SK-N-SH treated with all-trans-retinoic acid at 6 μM for 48 hours (cell line): ENCODE data around the gene PRR14L.
"Not testable (repeated sequence)": the region's sequence is repeated elsewhere in the genome, so short reads cannot be mapped to it uniquely, and the experiment has no call there.

Experiments
- ATAC-seq: fragments of 200-7000 bp; cut with Tn5 transposase; 3 replicates; pipeline ENCODE4 v1.9.1; 2020; ENCODE audit warnings: mild to moderate bottlenecking, moderate library complexity
- ARNTL ChIP-seq: fragments of 450-650 bp; formaldehyde crosslinking; IDR thresholded peaks from 2 replicates; pipeline ENCODE4 v1.5.0; 2020; ENCODE audit warnings: low read depth, mild to moderate bottlenecking, moderate library complexity, borderline replicate concordance
- BACH2 ChIP-seq: fragments of 250-450 bp; sonication (Bioruptor Pico); IDR thresholded peaks from 2 replicates; pipeline ENCODE4 v1.9.0; 2021; ENCODE audit warnings: mild to moderate bottlenecking, borderline replicate concordance
- CREB5 ChIP-seq: fragments of 250-450 bp; sonication (Bioruptor Pico); IDR thresholded peaks from 2 replicates; pipeline ENCODE4 v1.5.1; 2020; ENCODE audit warnings: low read depth, mild to moderate bottlenecking, moderate library complexity
- CSRNP3 ChIP-seq: fragments of 250-450 bp; sonication (Bioruptor Pico); IDR thresholded peaks from 2 replicates; pipeline ENCODE4 v1.5.1; 2021; ENCODE audit warnings: mild to moderate bottlenecking, moderate library complexity
- GLIS3 ChIP-seq: fragments of 250-450 bp; sonication (Bioruptor Pico); IDR thresholded peaks from 2 replicates; pipeline ENCODE4 v1.5.0; 2020; ENCODE audit warnings: mild to moderate bottlenecking, moderate library complexity
- OSR1 ChIP-seq: fragments of 250-450 bp; sonication (Bioruptor Pico); IDR thresholded peaks from 2 replicates; pipeline ENCODE4 v1.8.0; 2022; ENCODE audit warnings: moderate library complexity, mild to moderate bottlenecking, inconsistent platforms
- PATZ1 ChIP-seq: fragments of 250-450 bp; sonication (Bioruptor Pico); IDR thresholded peaks from 2 replicates; pipeline ENCODE4 v1.8.0; 2020; ENCODE audit warnings: mild to moderate bottlenecking, moderate library complexity, borderline replicate concordance
- POU6F1 ChIP-seq: fragments of 250-450 bp; sonication (Bioruptor Pico); IDR thresholded peaks from 2 replicates; pipeline ENCODE4 v1.8.0; 2021; ENCODE audit warnings: low read depth, mild to moderate bottlenecking, moderate library complexity, borderline replicate concordance
- PPARA ChIP-seq: fragments of 250-450 bp; sonication (Bioruptor Pico); IDR thresholded peaks from 2 replicates; pipeline ENCODE4 v1.5.0; 2020; ENCODE audit warnings: mild to moderate bottlenecking, borderline replicate concordance
- RARB ChIP-seq: fragments of 250-450 bp; sonication (Bioruptor Pico); IDR thresholded peaks from 2 replicates; pipeline ENCODE4 v1.8.0; 2021; ENCODE audit warnings: mild to moderate bottlenecking, moderate library complexity
- TCF4 ChIP-seq: fragments of 250-450 bp; sonication (Bioruptor Pico); IDR thresholded peaks from 2 replicates; pipeline ENCODE4 v1.8.0; 2021; ENCODE audit warnings: mild to moderate bottlenecking, moderate library complexity, borderline replicate concordance
- TOX ChIP-seq: fragments of 250-450 bp; sonication (Bioruptor Pico); IDR thresholded peaks from 2 replicates; pipeline ENCODE4 v1.8.0; 2021; ENCODE audit warnings: mild to moderate bottlenecking, moderate library complexity, borderline replicate concordance
- TSHZ2 ChIP-seq: fragments of 250-450 bp; sonication (Bioruptor Pico); IDR thresholded peaks from 2 replicates; pipeline ENCODE4 v1.5.0; 2020; ENCODE audit warnings: mild to moderate bottlenecking, moderate library complexity
- ZC3H10 ChIP-seq: fragments of 250-450 bp; sonication (Bioruptor Pico); IDR thresholded peaks from 2 replicates; pipeline ENCODE4 v1.5.1; 2021; ENCODE audit warnings: mild to moderate bottlenecking, moderate library complexity
- ZFP3 ChIP-seq: fragments of 250-450 bp; sonication (Bioruptor Pico); IDR thresholded peaks from 2 replicates; pipeline ENCODE4 v1.5.0; 2020; ENCODE audit warnings: mild to moderate bottlenecking, moderate library complexity
- ZFP30 ChIP-seq: fragments of 450-650 bp; formaldehyde crosslinking; IDR thresholded peaks from 2 replicates; pipeline ENCODE4 v1.5.0; 2022; ENCODE audit warnings: mild to moderate bottlenecking, moderate library complexity
- ZNF565 ChIP-seq: fragments of 450-650 bp; formaldehyde crosslinking; conservative IDR thresholded peaks from 2 replicates; pipeline ENCODE4 v1.5.0; 2020; ENCODE audit warnings: low read depth, mild to moderate bottlenecking, moderate library complexity
- ZNF70 ChIP-seq: fragments of 450-650 bp; formaldehyde crosslinking; IDR thresholded peaks from 2 replicates; pipeline ENCODE4 v1.5.0; 2020; ENCODE audit warnings: mild to moderate bottlenecking, moderate library complexity

PRR14L gene

GRCh38 chr22:31740314-31740713 lies 9.6 kb downstream of the PRR14L start:
- ATAC-seq = not testable (repeated sequence)

- TF ChIP-seq CREB5 (CRISPR knock-in tag) = no peak
- no peak for TF ChIP-seq GLIS3 (CRISPR knock-in tag)
- no peak for TF ChIP-seq ZC3H10 (CRISPR knock-in tag)
- TF ChIP-seq ZFP3 (CRISPR knock-in tag) = no peak
- no peak for TF ChIP-seq PATZ1 (CRISPR knock-in tag)
- ATAC-seq = no peak
Observed at GRCh38 chr22:31739795-31740201, 10.1 kb downstream of the PRR14L start.

- peak; percentile 34; the same call in 1 of the 3 replicates for ATAC-seq
- no peak for TF ChIP-seq RARB (CRISPR knock-in tag)
- no peak for TF ChIP-seq ZNF70 (CRISPR knock-in tag)
- no peak for TF ChIP-seq CREB5 (CRISPR knock-in tag)
- no peak for TF ChIP-seq ZFP30 (CRISPR knock-in tag)
- TF ChIP-seq PPARA (CRISPR knock-in tag) = no peak
- TF ChIP-seq CSRNP3 = no peak
- no peak for TF ChIP-seq TCF4 (CRISPR knock-in tag)
- no peak for TF ChIP-seq ZNF565 (CRISPR knock-in tag)
- TF ChIP-seq PATZ1 (CRISPR knock-in tag) = no peak
- no peak for TF ChIP-seq BACH2 (CRISPR knock-in tag)
- TF ChIP-seq TOX (CRISPR knock-in tag) = no peak
- no peak for TF ChIP-seq GLIS3 (CRISPR knock-in tag)
- TF ChIP-seq OSR1 = no peak
- TF ChIP-seq TSHZ2 (CRISPR knock-in tag) = no peak
- no peak for TF ChIP-seq POU6F1 (CRISPR knock-in tag)
- TF ChIP-seq ARNTL (CRISPR knock-in tag) = no peak
- TF ChIP-seq, all 23 proteins: peak for 0
Observed at GRCh38 chr22:31738566-31738965, 11.4 kb downstream of the PRR14L start.
